Activated CD4-positive, CD25-positive, alpha-beta regulatory T cell treated with anti-CD3 and anti-CD28 coated beads, Interleukin-2, amount 50 U/mL, for 24 hours (primary cell): ENCODE data around the gene CLEC4G.
"Not testable (repeated sequence)": the region's sequence is repeated elsewhere in the genome, so short reads cannot be mapped to it uniquely, and the experiment has no call there.

ENCODE experiments used
- ATAC-seq, 2 donors: fragments of 150-1000 bp; cut with Tn5 transposase; one replicate each; pipeline ENCODE4 v1.10.0; 2021; ENCODE audit warnings: mild to moderate bottlenecking in 1 of 2, moderate library complexity in 1 of 2

Gene CLEC4G

GRCh38 chr19:7732045-7732444 lies at the start of gene CLEC4G:
TSS of gene CLEC4G (minus strand) at chr19:7732110. CDS start at chr19:7732102, 8 bp downstream.
- ATAC-seq, result no peak

- ATAC-seq, result no peak
These were observed 49.2 kb upstream of the CLEC4G start for GRCh38 chr19:7781157-7781556.

GRCh38 chr19:7779631-7780486 lies 47.9 kb upstream of the CLEC4G start:
- no peak for ATAC-seq

- ATAC-seq, result no peak
These were observed 46.2 kb upstream of the CLEC4G start for GRCh38 chr19:7778081-7778480.

GRCh38 chr19:7775761-7776160 lies 43.9 kb upstream of the CLEC4G start:
- no peak for ATAC-seq

GRCh38 chr19:7773841-7774240 lies 41.9 kb upstream of the CLEC4G start:
- ATAC-seq, result no peak

GRCh38 chr19:7772752-7773291 lies 40.9 kb upstream of the CLEC4G start:
- peak; percentile 99 to 100 for ATAC-seq

- ATAC-seq, result no peak
These were observed 39.2 kb upstream of the CLEC4G start for GRCh38 chr19:7771072-7771471.

- no peak for ATAC-seq
These were observed 37.3 kb upstream of the CLEC4G start for GRCh38 chr19:7769171-7769570.

- no peak for ATAC-seq
These were observed 35.6 kb upstream of the CLEC4G start for GRCh38 chr19:7767487-7767886.

- no peak for ATAC-seq
These were observed 34.6 kb upstream of the CLEC4G start for GRCh38 chr19:7766535-7766934.

- ATAC-seq, result not testable (repeated sequence)
These were observed 33.1 kb upstream of the CLEC4G start for GRCh38 chr19:7765043-7765442.

- not testable (repeated sequence) for ATAC-seq
These were observed 32.2 kb upstream of the CLEC4G start for GRCh38 chr19:7764157-7764556.

- ATAC-seq, result no peak
These were observed 31.8 kb upstream of the CLEC4G start for GRCh38 chr19:7763696-7764095.

- no peak for ATAC-seq
These were observed 30.9 kb upstream of the CLEC4G start, which contains the start of gene CLEC4M for GRCh38 chr19:7762719-7763293. TSS of gene CLEC4M (plus strand) at chr19:7763243. CDS start at chr19:7763267, 24 bp downstream.

- ATAC-seq, result no peak
These were observed 27.2 kb upstream of the CLEC4G start for GRCh38 chr19:7759156-7759555.

- no peak for ATAC-seq
These were observed 25.4 kb upstream of the CLEC4G start for GRCh38 chr19:7757358-7757757.

- ATAC-seq, result no peak
These were observed 24.3 kb upstream of the CLEC4G start for GRCh38 chr19:7756258-7756657.

- ATAC-seq, result peak; percentile 98 to 99
These were observed 19.4 kb upstream of the CLEC4G start for GRCh38 chr19:7751157-7751783.

- no peak for ATAC-seq
These were observed 16.8 kb upstream of the CLEC4G start for GRCh38 chr19:7748756-7749155.

- no peak for ATAC-seq
These were observed 16.3 kb upstream of the CLEC4G start for GRCh38 chr19:7748171-7748570.

GRCh38 chr19:7746903-7747884 lies 15.3 kb upstream of the CLEC4G start, which contains the start of gene CD209:
TSS of gene CD209 (minus strand) at chr19:7747534. CDS start at chr19:7747511, 23 bp downstream.
- no peak for ATAC-seq
